Ureter (tissue), 1 donor: Measurements from ENCODE around the gene IL10RA. TPM values are rescaled to one million over a fixed set of nuclear protein-coding genes. Genes with fewer than 3 reads are reported as not detected.

Experiments
- DNase-seq: peaks from one replicate; pipeline ENCODE4 v3.0.0-alpha.2; 2020; ENCODE audit warnings: low spot score
- total RNA-seq: library from RNA; stranded (reverse); gene quantifications from one replicate; pipeline ENCODE4 v1.2.4, GENCODE V29; 2023
- donor health status: DM: yes; HTN: yes; CAD: no.

Gene IL10RA
- total RNA-seq, 1 donor from 2014 or later: 22.4 TPM

DNA sequence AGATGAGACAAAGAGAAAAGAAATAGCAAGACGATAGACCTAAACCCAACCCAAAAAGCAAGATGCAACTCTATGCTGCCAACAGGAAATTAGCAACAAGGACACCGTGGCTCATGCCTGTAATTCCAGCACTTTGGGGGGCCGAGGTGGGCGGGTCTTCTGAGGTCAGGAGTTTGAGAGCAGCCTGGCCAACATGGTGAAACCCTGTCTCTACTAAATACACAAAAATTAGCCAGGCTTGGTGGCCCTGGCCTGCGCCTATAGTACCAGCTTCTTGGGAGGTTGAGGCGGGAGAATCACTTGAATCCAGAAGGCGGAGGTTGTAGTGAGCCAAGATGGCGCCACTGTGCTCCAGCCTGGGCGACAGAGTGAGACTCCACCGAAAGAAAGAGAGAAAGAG, 24.3 kb upstream of the IL10RA start:
- DNase-seq: no peak

- no peak for DNase-seq
Observed at GRCh38 chr11:117962826-117963225, 23.4 kb upstream of the IL10RA start.

DNA sequence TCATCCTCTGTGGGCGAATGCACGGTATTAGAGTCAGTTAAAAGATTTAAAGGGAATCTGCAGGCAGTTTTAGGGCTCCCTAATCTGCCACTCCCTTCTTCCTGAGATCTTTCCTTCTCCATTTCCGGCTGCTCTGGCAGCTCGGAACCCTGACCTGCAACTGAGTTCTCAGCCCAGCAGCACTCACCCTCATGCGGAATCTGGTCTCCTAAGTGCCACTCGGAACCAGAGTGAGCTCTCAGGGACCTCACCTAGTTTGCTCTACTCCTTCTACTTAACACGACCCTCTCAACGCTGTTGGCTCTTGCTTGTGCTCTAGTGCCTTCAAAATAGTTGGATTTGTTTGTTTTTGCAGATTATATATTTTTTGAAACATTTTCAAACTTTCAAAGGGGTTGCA, 19.3 kb upstream of the IL10RA start:
- DNase-seq: no peak

DNA sequence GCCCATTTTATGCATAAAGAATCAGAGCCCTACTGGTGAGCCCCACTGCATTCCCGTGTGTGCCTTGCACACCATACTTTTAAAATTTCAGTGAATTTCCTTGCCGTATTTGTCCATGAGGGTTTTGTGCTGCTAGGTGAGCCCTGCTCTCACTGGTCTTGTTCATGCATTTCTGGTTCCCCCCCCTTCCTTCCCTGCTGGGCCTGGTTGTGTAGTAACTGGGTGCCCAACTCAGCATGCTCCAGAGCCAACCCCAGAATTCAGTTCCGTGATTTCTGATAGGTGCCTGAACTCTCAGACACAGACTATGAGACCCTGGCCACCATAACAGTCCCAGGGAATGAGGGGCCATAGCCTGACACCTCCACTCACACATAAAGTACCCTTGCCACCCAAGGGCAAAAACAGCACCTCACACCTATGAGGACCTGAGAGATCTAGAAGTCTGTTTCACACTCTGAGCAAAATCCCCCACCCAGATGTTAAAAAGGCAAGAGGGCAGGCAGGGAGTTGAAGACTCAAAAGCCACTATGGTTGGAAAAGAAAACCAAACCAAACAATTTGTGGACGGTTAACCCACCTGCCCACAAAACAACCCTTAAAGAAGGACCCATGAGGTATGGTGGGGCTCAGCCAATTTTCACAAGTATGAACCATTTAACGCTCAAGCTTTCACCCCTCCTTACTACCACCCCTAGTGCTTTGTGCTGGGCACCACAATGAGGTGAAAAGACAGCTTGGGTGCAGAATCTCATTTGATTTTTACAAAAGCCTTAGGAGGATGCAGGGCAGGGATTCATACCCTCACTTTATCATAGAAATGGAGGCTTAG, 16.8 kb upstream of the IL10RA start:
- peak; percentile 23 for DNase-seq

DNA sequence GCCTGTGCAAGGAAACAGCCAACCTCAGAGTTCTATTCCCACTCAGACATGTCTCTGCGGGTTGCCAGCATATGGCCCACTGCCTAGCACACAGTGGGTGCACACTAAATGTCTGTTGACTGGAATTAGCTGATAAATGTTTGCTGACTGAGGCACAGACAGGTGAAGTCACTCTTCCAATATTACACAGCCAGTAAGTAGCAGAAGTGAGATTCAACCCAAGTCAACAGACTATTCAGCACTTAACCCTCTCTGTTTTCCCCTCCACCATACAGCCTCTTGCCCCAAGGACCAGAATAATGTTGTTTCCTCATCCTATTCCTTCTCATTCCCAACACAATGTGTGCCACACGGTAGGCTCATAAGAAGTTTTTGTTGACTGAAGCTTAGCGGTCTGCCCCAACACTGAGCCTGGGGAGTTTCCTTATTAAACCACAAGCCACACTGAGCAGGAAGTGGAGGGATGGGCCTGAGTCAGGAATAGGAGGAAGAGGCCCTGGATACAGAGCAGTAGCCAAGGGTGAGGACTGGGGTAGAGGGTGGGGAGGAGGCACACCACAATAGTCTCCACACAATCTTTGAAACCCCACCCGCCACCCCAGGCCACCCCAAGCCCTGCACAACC, 15.7 kb upstream of the IL10RA start:
- DNase-seq: peak; percentile 56

DNA sequence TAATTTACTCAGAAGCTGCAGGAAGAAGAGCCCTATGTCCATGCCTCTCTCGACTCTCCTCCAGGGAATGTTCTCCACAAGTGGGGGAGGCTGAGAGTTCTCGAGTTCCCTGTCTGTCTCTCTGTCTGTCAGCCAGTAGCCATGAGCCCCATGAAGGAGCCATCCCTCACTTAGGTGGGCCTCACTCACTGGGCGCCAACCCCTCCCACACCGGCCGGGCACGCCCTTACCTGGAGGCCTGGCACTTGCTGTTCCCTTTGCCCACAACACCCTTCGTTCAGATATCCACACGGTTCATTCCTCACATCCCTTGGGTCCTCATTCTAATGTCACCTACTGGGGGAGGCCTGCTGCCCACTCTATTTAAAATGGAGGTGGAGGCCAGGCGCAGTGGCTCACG, 14.2 kb upstream of the IL10RA start:
- DNase-seq: peak; percentile 30

- peak; percentile 40 for DNase-seq
Observed at GRCh38 chr11:117972629-117973502, 13.3 kb upstream of the IL10RA start.

DNA sequence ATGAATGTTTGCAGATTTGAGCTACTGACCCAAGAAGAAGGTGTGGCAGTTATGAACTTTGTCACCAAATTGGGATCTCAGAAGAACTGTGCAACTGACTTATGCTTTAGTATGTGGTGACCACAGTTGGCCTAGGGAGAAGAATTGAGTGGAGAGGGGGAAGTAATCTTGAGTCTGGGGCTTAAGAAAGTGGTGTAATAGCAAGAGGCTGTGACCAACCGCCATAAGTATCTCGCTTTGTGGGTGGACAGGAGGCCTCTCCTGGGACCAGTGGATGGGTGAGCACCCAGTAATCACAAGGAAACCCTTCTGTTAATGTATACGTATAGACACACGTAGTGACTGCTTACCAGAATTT, 12.7 kb upstream of the IL10RA start:
- DNase-seq: peak; percentile 25

DNA sequence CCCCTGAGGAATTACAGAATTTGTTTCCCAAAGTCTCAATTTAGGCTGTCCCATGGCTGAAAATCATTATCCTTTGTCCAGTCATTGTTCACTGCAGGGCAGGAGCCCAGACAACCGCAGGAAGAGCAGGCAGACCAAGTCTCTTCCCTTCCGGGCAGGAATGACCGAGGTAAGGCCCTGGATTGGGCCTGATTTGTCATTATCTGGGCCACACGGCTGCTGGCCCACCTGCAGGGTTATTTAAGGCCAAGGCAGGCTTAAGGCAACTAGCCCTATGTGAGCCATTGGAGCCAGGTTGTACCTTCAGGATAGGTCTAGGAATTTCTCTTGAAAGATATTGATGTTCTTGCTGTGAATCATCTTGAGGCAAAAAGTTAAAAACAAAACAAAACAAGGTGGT, 9.7 kb upstream of the IL10RA start:
- DNase-seq: peak; percentile 23

DNA sequence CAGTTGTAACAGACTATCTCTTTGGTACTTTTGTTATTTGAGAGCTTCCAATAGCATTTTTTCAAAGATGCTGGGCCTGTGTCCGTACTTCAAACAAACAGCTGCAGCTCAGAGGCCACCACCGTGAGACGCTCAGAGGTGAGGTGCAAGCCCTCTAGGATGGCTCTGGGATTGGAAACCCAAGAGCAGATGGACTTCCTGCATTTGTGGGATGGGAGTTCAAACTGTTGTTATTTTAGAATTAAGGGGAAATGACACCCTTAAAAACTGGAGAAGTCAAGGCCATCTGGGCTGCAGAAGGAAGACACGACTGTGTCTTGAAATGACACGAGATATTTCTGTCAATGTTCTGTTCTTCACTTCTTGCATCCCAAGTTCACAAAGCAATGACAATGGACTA, 9.2 kb upstream of the IL10RA start:
- DNase-seq: no peak

DNA sequence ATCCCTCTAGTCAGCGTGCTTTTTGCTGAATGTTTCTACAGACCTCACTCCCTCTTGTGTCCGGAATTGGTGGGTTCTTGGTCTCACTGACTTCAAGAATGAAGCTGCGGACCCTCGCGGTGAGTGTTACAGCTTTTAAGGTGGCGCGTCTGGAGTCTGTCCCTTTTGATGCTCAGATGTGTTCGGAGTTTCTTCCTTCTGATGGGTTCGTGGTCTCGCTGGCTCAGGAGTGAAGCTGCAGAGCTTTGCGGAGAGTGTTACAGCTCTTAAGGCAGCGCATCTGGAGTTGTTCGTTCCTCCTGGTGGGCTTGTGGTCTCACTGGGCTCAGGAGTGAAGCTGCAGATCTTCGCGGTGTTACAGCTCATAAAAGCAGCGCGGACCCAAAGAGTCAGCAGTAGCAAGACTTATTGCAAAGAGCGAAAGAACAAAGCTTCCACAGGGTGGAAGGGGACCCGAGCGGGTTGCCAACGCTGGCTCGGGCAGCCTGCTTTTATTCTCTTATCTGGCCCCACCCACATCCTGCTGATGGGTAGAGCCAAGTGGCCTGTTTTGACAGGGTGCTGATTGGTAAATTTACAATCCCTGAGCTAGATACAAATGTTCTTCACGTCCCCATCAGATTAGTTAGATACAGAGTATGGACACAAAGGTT, 8.5 kb upstream of the IL10RA start:
- peak; percentile 28 for DNase-seq

GRCh38 chr11:117978291-117978910, 7.8 kb upstream of the IL10RA start:
- DNase-seq: peak; percentile 35

DNA sequence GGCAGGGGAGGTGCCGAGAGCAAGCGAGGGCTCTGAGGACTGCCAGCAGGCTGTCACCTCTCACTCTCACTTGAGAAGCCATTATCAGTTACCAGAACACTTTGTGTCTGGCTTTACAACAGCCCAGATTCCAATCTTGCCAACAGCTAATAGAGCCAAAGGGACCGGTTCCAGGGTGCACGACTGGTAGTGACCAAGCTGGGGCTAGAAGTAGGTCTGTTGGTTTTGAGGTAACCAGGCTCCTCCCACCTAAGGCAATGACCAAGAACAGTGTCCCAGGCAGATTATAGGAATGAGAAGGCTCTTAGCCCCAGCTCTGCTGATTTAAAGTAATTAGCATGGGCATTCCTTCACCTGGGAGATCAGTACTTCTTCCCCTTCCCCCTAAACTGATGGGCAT, 7.2 kb upstream of the IL10RA start:
- no peak for DNase-seq

DNA sequence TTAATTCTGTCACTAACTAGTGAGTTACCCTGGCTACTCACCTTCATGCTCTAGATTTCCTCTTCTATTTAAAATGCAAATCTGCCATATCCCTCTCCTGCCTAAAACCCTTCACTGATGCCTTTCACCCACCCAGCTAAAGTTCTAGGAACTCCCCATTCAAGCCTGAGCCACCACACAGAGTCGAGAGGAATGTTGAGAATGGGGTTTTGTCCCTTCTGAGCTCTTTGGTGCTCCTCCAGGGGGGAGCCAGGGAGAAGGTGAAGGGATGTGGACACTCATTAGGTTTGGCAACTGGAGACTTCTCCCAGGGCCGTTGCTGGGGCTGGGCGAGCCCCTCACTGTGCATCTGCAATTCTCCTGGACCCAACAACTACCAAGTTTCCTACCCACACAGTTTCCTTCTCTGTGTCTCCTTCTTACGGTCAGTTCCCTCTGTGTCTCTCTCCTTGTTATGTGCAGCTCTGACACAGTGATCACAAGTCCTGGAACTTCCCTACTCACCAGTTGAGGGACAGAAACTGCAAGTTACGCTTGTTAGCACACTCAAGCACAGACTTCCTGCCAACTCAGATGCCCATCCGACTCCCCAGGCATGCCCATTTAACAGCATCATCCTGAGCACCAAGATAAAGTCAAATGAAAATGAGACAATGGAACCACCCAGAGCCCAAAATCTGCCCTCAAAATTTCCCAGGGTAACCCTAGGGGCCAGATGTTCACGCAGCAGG, 6.5 kb upstream of the IL10RA start:
- DNase-seq: no peak

- DNase-seq: no peak
Observed at GRCh38 chr11:117980280-117980679, 5.9 kb upstream of the IL10RA start.

- DNase-seq: peak; percentile 24
Observed at GRCh38 chr11:117980720-117981119, 5.5 kb upstream of the IL10RA start.

- peak; percentile 26 for DNase-seq
Observed at GRCh38 chr11:117983163-117983475, 3.1 kb upstream of the IL10RA start.

- peak; percentile 12 for DNase-seq
Observed at GRCh38 chr11:117984476-117984875, 1.7 kb upstream of the IL10RA start.

DNA sequence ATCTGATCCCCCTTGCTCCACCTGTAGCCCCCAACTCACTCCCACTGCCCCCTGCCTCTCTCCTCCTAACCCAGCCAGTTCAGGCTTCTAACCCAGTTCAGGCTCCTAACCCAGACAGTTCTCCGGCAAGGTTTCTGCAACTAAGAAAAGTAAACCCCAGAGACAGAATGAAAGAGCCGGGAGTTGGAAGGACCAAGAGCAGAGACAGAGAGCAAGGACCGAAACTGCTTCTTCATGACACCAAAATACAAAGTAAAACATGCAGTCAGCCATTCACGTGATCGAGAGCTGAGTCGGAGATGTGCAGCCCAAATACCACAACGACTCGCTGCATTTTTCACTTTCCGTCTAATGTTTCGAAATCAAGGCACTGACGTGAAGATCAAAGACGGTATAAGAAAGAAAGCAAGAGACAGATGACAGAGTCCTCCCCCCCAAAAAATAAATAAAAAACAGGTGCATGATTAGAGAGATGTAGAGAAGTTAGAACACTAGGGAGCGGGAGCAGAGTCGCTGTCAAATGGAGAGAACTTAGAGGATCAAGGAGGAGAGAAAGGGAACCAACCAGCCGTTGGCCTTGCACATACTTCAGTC, 884 bp downstream of the IL10RA start:
- no peak for DNase-seq

DNA sequence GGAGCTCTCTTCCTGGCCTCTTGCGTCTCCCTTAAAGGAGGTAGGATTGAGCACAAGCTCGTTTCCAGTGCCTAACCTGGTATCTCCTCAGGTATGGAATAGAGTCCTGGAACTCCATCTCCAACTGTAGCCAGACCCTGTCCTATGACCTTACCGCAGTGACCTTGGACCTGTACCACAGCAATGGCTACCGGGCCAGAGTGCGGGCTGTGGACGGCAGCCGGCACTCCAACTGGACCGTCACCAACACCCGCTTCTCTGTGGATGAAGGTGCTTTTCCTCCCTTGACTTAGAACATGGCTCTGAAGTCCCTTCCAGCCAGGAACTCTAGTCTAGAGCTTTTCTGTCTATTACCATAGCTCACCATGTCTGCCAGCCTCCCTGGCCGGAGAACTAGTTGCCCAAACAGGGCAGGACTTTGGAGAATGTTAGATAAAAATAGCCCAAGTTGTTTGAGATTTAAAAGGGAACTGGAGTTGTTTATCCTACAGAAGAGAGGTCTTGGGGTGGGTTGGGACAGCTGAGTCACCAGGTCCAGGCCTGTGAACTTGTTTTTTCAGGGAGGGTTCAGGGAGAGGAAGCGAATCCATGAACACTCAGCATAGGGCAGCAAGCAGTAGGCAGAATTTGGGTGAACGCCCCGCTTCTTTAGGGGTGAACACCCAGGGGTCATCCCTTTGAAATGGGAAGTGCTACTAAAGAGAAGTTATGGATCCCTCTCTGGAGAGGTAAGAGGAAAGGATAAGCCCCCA, 3.3 kb downstream of the IL10RA start:
- no peak for DNase-seq
